GM12801 (cell line): ENCODE measurements around the gene SLC20A1.

ENCODE experiments used
- TF ChIP-seq, protein P1 (sequence below): IDR thresholded peaks from one replicate; pipeline ENCODE4 v1.5.1; 2011; ENCODE audit warnings: control low read depth; ENCODE audit not compliant: insufficient read length; ENCODE audit errors: extremely low read depth

The SLC20A1 gene

DNA sequence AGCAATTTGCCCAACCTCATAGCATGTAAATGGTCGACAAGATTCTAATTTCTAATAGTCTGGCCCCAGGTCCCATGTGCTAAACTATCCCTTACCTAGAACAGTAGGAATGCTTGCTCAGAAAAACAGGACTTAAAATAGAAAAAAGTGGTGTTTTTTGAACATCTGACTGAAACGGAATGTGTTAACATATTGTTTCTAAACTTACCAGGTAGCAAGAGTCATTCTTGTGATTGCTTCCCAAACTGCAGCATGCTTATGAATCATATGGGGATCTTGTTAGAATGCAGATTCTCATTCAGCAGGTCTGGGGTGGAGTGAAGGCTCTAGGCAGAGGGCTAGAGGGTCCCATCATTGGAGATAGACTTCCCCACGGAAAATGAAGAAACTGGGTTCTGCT, 5.8 kb upstream of the SLC20A1 start:
- TF ChIP-seq, protein P1, sequence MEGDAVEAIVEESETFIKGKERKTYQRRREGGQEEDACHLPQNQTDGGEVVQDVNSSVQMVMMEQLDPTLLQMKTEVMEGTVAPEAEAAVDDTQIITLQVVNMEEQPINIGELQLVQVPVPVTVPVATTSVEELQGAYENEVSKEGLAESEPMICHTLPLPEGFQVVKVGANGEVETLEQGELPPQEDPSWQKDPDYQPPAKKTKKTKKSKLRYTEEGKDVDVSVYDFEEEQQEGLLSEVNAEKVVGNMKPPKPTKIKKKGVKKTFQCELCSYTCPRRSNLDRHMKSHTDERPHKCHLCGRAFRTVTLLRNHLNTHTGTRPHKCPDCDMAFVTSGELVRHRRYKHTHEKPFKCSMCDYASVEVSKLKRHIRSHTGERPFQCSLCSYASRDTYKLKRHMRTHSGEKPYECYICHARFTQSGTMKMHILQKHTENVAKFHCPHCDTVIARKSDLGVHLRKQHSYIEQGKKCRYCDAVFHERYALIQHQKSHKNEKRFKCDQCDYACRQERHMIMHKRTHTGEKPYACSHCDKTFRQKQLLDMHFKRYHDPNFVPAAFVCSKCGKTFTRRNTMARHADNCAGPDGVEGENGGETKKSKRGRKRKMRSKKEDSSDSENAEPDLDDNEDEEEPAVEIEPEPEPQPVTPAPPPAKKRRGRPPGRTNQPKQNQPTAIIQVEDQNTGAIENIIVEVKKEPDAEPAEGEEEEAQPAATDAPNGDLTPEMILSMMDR, result no peak

DNA sequence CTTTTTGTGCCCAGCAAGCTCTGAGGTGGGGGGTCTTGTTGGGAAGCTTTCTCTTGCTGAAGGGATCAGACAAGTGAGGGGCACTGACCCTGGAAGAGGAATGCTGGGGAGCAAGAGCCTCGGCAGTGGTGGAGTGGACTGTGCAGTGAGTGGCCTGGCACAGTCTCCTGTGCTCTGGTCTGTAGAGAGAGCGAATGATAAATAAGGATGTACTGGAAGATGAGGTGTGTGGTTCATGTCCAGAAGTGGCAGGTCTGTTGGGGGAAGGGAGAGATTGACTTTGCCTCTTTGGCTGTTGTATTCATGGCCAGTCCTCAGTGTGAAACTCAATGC, 5.3 kb upstream of the SLC20A1 start:
- TF ChIP-seq, protein P1, result no peak

DNA sequence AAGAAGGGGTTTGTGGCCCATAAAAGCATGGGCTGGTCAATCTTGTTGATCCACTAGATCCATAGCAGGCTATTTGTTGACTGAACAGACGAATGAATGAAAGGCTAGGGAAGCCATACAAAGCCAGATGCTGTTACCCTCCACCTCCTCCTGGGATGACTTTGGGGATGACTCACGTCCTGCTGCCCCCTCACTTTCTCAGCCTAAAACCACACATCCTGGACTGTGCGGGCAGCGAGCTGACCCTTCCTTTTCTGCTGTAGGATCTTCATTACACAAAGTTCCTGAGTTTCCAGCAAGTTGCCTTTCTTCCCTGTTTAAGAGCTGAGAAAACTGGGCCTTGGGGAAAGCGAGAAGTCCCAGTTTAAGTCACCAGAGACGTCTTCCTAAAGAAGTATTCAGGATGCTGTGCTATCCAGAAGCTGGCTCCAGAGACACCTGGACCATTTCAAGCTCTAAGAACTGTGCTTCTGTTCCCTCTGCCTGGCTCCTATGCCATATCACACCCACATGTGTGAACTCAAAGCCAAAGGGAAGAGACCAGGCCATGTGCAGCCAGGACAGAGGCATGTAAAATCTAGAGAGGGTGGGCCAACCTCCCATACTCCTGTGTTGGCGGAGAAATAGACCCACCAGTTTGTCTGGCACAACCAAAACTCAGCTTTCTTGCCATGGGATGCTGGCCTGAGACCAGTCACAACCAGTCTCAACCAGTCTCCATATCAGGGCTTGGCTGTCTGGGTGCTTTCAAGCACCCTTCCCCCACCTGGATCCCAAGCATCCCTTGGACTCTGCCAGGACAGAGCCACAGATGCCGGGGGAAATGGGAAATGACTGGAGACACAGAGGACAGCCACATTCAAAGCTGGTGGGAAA, 4.7 kb upstream of the SLC20A1 start:
- TF ChIP-seq, protein P1, result no peak

DNA sequence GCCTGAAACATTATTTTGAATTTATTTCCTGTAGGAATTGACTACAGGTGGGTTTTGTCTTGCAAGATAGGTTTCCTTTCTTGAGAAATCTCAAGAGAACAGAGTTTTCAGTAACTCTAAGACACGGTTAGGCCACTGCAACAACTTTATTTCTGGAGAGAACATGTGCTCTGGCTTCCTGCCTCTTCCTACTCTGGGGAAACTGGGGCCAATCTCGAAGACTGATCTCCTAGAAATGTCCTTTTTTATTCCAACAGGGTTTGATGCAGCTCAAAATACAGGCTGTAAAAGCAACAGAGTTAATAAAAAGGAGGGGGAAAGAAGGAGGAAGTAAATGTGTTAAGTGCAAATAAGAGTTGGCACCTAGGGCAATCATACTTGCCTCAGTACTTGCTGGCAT, 4.0 kb upstream of the SLC20A1 start:
- TF ChIP-seq, protein P1, result no peak

DNA sequence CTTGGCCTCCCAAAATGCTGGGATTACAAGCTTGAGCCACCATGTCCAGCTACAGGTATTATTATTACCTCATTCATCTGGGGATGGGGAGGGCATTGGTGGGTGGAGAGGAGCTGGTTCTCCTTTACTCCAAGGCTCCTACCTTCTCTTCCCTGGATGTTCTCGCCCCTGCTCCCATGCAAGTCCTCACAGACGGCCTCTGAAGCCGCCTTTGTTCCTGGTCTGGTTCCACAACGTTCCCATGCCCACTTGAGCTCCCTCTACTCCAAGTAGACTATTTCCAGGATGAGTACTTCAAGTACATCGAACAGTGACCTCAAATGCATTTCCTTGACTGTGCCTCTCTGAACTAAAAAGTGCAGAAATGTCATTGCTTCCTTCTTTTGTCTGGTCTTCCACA, 3.2 kb upstream of the SLC20A1 start:
- TF ChIP-seq, protein P1, result no peak

DNA sequence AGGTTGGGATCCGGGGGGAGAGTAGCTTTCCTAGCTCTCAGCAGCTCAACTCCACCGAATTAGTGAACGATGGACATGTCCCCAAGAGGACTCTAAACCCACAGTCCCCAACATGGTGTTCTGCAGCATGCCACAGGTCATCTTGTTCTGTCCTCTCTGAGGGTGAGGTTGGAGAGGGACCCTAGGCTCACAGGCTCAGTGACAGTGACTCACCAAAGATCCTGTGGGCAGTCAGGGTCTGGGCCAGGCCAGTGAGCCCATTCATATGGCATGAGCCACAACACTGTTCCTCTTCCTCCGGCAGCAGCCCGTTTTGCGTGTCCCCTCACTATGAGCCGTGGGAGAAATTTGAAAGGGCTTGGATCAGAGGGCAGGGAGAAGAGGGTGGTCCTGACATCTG, 2.8 kb upstream of the SLC20A1 start:
- TF ChIP-seq, protein P1, result no peak

DNA sequence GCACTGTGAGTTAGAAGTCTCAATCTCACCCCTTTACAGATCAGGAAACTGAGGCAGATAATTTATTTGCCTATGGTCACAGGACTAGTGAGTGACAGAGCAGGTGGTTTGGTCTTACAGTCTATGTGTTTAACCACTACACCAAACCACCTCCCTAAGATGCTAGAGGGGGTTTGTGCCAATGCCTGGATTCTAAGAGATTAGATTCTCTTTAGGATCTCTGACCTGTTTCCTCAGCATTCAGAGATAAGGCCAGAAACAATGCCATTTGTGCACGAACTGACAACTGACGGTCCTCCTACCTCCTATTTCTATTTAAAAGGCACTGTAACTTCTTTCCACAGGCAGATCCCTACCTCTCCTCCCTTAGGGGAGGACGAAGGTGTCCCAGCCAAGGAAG, 2.3 kb upstream of the SLC20A1 start:
- TF ChIP-seq, protein P1, result no peak
